Caco-2 (cell line): ENCODE measurements around the gene DLG2. TPM values are rescaled to one million over a fixed set of nuclear protein-coding genes. Genes with fewer than 3 reads are reported as not detected.
A peak's percentile ranks its signal among the peaks of the same experiment; 100 is the strongest.

Experiments used
- BruUV-seq: library from RNA; stranded (reverse); fragments of 400-500 nt; replicated peaks from 2 replicates; lab custom pipeline; 2021; lab: Mats Ljungman, UMichigan
- CTCF ChIA-PET: fragments of 300-600 bp; sonication (Branson Sonifier 250); formaldehyde crosslinking; loops from one replicate; lab custom pipeline; 2022; ENCODE audit warnings: antibody characterized with exemption; lab: Charles Lee
- POLR2A ChIA-PET: fragments of 300-600 bp; sonication (Branson Sonifier 250); formaldehyde crosslinking; loops from one replicate; lab custom pipeline; 2022; ENCODE audit warnings: antibody characterized with exemption; lab: Charles Lee
- DNase-seq, 2 experiments: peaks; one replicate each; pipeline versions ENCODE4 v3.0.0 to v3.0.0-alpha.2; 2020 to 2022
- H3K27me3 ChIP-seq: replicated peaks from 2 replicates; pipeline ENCODE4 v1.6.0; 2011; ENCODE audit warnings: low read length; ENCODE audit not compliant: control insufficient read depth, insufficient read depth
- H3K36me3 ChIP-seq: 2 replicates; pipeline ENCODE4 v1.5.1; 2011; ENCODE audit warnings: low read length; ENCODE audit not compliant: control insufficient read depth, insufficient read depth
- H3K4me1 ChIP-seq: fragments of 250-450 bp; sonication (Bioruptor Pico); 2 replicates; pipeline ENCODE4 v1.5.1; 2020; ENCODE audit warnings: mild to moderate bottlenecking
- H3K4me3 ChIP-seq: 2 replicates; pipeline ENCODE4 v1.5.1; 2011; ENCODE audit warnings: low read depth, mild to moderate bottlenecking, control low read depth, low read length
- H3K9me3 ChIP-seq: fragments of 250-450 bp; sonication (Bioruptor Pico); 2 replicates; pipeline ENCODE4 v1.5.1; 2020; ENCODE audit warnings: mild to moderate bottlenecking, moderate library complexity
- H3K27ac Mint-ChIP-seq: one replicate; pipeline ENCODE4 v1.8.0; 2022; ENCODE audit warnings: mixed read lengths; ENCODE audit not compliant: unreplicated experiment
- H3K27me3 Mint-ChIP-seq: one replicate; pipeline ENCODE4 v1.8.0; 2022; ENCODE audit warnings: mixed read lengths; ENCODE audit not compliant: insufficient read depth, unreplicated experiment
- H3K36me3 Mint-ChIP-seq: one replicate; pipeline ENCODE4 v1.8.0; 2022; ENCODE audit warnings: mild to moderate bottlenecking, mixed read lengths; ENCODE audit not compliant: insufficient read depth, unreplicated experiment
- H3K4me1 Mint-ChIP-seq: one replicate; pipeline ENCODE4 v1.8.0; 2022; ENCODE audit warnings: low read depth, mixed read lengths; ENCODE audit not compliant: unreplicated experiment
- H3K4me3 Mint-ChIP-seq: one replicate; pipeline ENCODE4 v1.8.0; 2022; ENCODE audit warnings: mild to moderate bottlenecking, moderate library complexity, mixed read lengths; ENCODE audit not compliant: unreplicated experiment
- H3K9me3 Mint-ChIP-seq: one replicate; pipeline ENCODE4 v1.8.0; 2022; ENCODE audit warnings: mixed read lengths; ENCODE audit not compliant: unreplicated experiment
- CTCF ChIP-seq, 2 experiments: fragments of 200-600 bp in 1 of 2; IDR thresholded peaks; 1 replicate in 1 of 2; 2 replicates in 1 of 2; pipeline versions ENCODE4 v1.5.1 to v1.8.0; 2011 to 2022; ENCODE audit warnings: antibody characterized with exemption in 1 of 2, control low read depth in 1 of 2, inconsistent platforms in 1 of 2, low read depth in 1 of 2, low read length in 1 of 2, mild to moderate bottlenecking in 1 of 2, moderate library complexity in 1 of 2; ENCODE audit not compliant: insufficient read depth in 1 of 2, severe bottlenecking in 1 of 2, unreplicated experiment in 1 of 2
- intact Hi-C: fragments of 100-400 bp; cut with micrococcal nuclease; formaldehyde crosslinking; loops from one replicate; pipeline ENCODE4 v1.10.0; 2022; ENCODE audit not compliant: unreplicated experiment
- total RNA-seq: library from RNA; stranded (reverse); gene quantifications from 2 replicates; pipeline ENCODE4 v1.2.3, GENCODE V29; 2022

The DLG2 gene
- total RNA-seq, 1 experiment from 2014 or later, result 21.6 TPM

- H3K9me3 Mint-ChIP-seq, result no peaks in the 10 kb centered on the region
- no peak for TF ChIP-seq CTCF (IDR thresholded peaks at IDR 0.05; ENCODE audit: insufficient read depth in 1 of 2, low read depth in 1 of 2, low read length in 1 of 2, severe bottlenecking in 1 of 2, unreplicated experiment in 1 of 2)
- no peaks in the 10 kb centered on the region for H3K36me3 ChIP-seq
- no peak overlapping the region for H3K4me3 ChIP-seq
- no peak overlapping the region for H3K27ac Mint-ChIP-seq
- no TSS peak for BruUV-seq
- peak in 1 of 2 experiments; percentile 43 for DNase-seq
- no peak overlapping the region for H3K4me3 Mint-ChIP-seq
- H3K27me3 ChIP-seq, result no peaks in the 10 kb centered on the region; the same call in none of the 2 replicates
- H3K36me3 Mint-ChIP-seq, result no peaks in the 10 kb centered on the region
- H3K4me1 Mint-ChIP-seq, result peaks cover 6% of the 10 kb centered on the region
- H3K4me1 ChIP-seq, result peaks cover 22% of the 10 kb centered on the region
- ChIA-PET POLR2A (no interaction called here), CTCF (no interaction called here)
- no peaks in the 10 kb centered on the region for H3K9me3 ChIP-seq
- H3K27me3 Mint-ChIP-seq, result no peaks in the 10 kb centered on the region
- intact Hi-C loops, result no loop called here
Observed at GRCh38 chr11:83543706-83544439, 2083.3 kb downstream of the DLG2 start.

GRCh38 chr11:83542861-83543260, 2084.3 kb downstream of the DLG2 start:
- Mint-ChIP-seq H3K4me1 (peaks cover 6% of the 10 kb centered on the region), H3K36me3 (no peaks in the 10 kb centered on the region), H3K4me3 (no peak overlapping the region), H3K27me3 (no peaks in the 10 kb centered on the region), H3K9me3 (no peaks in the 10 kb centered on the region), H3K27ac (no peak overlapping the region)
- BruUV-seq, result no TSS peak
- intact Hi-C loops, result no loop called here
- Histone ChIP-seq H3K9me3 (no peaks in the 10 kb centered on the region), H3K4me1 (peaks cover 22% of the 10 kb centered on the region), H3K4me3 (no peak overlapping the region), H3K36me3 (no peaks in the 10 kb centered on the region), H3K27me3 (no peaks in the 10 kb centered on the region; the same call in none of the 2 replicates)
- ChIA-PET POLR2A (no interaction called here), CTCF (no interaction called here)
- no peak for DNase-seq
- TF ChIP-seq CTCF (IDR thresholded peaks at IDR 0.05; ENCODE audit: insufficient read depth in 1 of 2, low read depth in 1 of 2, low read length in 1 of 2, severe bottlenecking in 1 of 2, unreplicated experiment in 1 of 2), result no peak

- no peaks in the 10 kb centered on the region for H3K27me3 Mint-ChIP-seq
- Histone ChIP-seq H3K36me3 (no peaks in the 10 kb centered on the region), H3K27me3 (no peaks in the 10 kb centered on the region; the same call in 1 of the 2 replicates), H3K4me1 (peaks cover 12% of the 10 kb centered on the region), H3K9me3 (no peaks in the 10 kb centered on the region), H3K4me3 (no peak overlapping the region)
- no peaks in the 10 kb centered on the region for H3K9me3 Mint-ChIP-seq
- no peak overlapping the region for H3K27ac Mint-ChIP-seq
- POLR2A ChIA-PET, result no interaction called here
- no peak for TF ChIP-seq CTCF (IDR thresholded peaks at IDR 0.05; ENCODE audit: insufficient read depth in 1 of 2, low read depth in 1 of 2, low read length in 1 of 2, severe bottlenecking in 1 of 2, unreplicated experiment in 1 of 2)
- no peak overlapping the region for H3K4me3 Mint-ChIP-seq
- peaks cover 6% of the 10 kb centered on the region for H3K4me1 Mint-ChIP-seq
- no peaks in the 10 kb centered on the region for H3K36me3 Mint-ChIP-seq
- no TSS peak for BruUV-seq
- intact Hi-C loops, result no loop called here
- CTCF ChIA-PET, result no interaction called here
- no peak for DNase-seq
Observed at GRCh38 chr11:83540728-83541127, 2086.4 kb downstream of the DLG2 start.
